Fibroblast of pulmonary artery (primary cell): ENCODE data around the gene SHB.

Experiments used
- DNase-seq: peaks from one replicate; pipeline ENCODE4 v3.0.0-alpha.2; 2010; ENCODE audit warnings: low read depth
- H3K4me3 ChIP-seq: replicated peaks from 2 replicates; pipeline ENCODE4 v1.5.1; 2011; ENCODE audit warnings: low read depth, mild to moderate bottlenecking, control low read depth, low read length, moderate library complexity
- TF ChIP-seq, protein P1 (sequence below): IDR thresholded peaks from 2 replicates; pipeline ENCODE4 v1.5.1; 2011; ENCODE audit warnings: mild to moderate bottlenecking, control low read depth, low read length, inconsistent platforms; ENCODE audit errors: missing control alignments

SHB gene

DNA sequence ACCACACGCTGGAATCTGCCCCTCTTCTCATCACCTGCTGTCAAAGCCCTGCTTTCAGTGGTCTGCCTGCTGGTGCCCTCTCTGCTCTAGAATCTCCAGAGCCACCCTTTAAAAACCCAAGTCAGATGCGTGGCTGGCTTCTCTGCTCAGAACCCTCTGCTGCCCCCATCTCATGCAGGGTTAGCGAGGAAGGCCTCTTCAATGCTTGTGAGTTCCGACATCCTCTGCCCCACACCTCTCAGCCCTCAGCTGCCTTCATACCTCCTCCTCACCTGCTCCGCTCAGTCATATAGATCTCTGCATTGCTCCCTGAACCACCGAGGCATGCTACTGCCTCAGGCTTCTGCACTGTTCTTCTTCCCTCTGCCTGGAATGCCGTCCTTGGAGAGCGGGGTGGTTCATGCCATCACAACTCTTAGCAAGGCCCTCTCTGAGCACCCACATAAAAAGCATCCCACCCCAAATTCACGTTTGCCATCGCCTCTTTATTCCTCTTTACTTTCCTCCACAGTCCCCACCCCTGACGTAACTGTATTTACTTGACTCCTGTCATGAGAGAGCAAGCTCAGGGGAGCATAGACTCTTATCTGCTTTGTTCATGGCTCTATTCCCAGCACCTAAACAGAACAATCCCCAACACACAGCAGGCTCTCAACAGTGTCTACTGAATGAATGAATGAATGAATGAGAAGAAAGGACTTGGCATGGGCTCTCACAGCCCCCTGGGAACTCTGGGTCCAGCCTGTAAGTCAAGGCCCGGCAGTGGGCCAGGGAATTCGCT, 10.4 kb downstream of the SHB start:
- peak; percentile 39 for DNase-seq
- TF ChIP-seq, protein P1, sequence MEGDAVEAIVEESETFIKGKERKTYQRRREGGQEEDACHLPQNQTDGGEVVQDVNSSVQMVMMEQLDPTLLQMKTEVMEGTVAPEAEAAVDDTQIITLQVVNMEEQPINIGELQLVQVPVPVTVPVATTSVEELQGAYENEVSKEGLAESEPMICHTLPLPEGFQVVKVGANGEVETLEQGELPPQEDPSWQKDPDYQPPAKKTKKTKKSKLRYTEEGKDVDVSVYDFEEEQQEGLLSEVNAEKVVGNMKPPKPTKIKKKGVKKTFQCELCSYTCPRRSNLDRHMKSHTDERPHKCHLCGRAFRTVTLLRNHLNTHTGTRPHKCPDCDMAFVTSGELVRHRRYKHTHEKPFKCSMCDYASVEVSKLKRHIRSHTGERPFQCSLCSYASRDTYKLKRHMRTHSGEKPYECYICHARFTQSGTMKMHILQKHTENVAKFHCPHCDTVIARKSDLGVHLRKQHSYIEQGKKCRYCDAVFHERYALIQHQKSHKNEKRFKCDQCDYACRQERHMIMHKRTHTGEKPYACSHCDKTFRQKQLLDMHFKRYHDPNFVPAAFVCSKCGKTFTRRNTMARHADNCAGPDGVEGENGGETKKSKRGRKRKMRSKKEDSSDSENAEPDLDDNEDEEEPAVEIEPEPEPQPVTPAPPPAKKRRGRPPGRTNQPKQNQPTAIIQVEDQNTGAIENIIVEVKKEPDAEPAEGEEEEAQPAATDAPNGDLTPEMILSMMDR: no peak
- no peak overlapping the region for H3K4me3 ChIP-seq

DNA sequence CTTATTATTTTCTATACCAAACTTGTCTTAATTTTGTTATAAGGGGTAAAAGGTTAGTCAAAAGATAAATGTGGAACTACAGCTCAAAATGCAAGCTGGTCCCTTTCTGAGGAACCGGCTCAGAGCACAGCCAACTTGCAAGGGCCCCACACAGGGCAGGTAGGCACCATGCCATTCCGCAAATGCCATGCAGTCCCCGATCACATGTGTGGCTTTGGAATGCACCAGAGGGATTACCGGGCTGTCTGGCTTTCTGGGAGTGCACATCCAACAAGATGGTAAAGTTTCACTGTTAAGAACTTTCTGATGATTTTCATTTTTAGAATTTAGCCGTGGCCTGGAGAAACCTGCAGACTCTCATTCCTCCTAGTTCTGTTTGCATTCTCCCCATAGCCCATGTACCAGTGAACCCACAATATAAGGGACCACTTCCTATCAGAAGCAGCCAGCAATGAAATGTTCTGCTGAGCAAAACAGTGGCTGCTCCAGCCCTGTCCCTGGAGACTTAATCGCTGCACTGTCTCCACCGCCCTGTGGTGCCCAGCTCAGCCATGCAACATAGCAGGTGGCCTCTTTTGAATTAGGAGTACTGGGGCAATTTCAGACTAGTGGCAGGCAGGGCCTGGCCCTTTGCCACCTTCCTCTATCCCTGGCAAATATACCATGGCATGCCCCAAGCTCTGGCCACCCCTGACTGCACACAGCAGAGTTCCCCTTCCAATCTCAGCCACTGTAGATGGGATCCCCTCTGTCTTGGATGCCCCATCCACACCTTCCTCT, 11.4 kb downstream of the SHB start:
- no peak for DNase-seq
- TF ChIP-seq, protein P1: no peak
- no peak overlapping the region for H3K4me3 ChIP-seq

DNA sequence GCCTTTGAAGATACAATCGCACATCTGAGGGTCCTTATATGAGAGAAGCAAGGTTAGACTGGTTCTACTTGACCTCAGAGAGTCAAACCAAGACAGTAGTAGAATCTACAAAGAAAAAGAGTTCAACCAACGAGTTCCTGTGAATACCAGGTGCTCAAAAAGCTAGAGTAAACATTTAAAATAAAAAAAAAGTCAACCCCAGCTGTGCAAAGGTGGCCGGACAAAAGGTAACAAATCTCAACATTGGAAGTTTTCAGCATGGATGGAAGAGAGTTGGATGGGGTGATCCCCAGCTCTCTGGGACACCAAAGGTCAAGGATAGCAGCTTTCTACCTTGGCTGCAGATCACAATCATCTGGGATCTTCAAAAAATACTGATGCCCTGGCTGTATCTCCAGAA, 14.4 kb downstream of the SHB start:
- H3K4me3 ChIP-seq: no peak overlapping the region
- DNase-seq: no peak
- TF ChIP-seq, protein P1: no peak

DNA sequence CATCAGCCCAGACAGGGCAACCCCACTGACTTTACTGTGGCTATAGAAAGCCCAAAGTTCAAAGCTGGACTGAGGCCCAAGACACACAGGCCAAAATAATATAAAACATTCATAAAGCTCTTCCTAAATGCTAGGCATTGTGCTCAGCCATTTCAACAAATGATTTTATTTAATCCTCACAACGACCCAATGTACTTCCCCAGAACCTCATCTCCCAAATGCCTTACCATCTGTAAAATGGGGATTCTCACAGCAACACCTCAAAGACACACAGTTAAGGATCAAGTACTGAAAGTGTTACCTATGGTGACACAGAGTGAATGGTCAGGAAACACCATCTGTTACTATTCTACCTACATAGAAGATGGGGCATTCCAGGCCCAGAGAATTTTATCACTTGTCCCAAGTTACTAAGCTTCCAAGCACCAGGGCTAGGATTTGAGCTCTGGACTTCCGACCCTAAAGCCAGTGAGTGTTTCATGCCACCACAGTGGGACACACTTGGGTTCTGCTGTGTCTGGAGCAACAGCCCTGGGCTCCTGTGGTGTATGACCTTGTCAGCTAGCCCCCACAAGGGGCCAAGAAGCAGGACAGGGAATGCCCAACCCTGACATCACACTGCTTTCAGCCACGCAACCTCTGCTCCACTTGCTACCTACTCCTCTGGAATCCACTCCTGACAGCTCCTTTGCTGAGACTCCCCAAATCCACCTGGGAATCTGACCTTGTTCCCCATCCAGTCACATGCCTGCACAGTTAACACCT, 15.1 kb downstream of the SHB start:
- DNase-seq: no peak
- TF ChIP-seq, protein P1: no peak
- no peak overlapping the region for H3K4me3 ChIP-seq

DNA sequence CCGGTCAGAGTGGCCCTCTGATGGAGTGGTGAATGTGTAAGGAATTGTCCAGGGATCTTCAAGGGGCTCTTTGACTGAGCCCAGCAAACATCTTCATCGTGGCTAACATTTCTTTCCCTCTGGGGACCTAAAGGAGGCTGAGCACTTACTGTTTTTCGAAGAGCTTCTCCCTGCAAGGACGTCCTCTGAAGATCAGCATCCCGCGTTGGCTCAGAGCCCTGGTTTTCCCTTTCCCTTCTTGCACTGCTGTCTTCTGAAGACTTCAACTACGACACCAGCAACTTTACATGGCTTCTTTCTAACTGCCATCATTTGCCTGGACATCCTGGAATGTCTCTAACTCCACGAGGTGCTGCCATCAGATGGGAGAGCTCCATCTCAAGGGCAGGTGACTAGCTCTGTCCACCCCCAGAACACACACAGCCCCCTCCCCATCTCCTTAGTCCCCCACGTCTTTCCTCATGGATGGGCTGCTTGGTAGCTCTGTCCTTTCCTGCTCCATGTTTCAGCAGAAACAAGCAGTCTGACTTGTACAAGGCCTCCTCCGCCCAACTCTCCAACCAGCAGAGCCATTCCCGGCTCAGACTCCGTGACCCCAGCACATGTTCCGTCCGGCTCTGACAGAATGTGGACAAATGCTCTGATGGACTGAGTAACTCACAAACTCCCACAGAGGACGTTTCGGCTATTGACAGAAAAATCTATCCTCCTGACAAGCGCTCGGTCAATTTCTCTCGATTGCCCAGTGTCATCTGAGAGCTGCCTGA, 17.1 kb downstream of the SHB start:
- TF ChIP-seq, protein P1: no peak
- H3K4me3 ChIP-seq: no peak overlapping the region
- no peak for DNase-seq

DNA sequence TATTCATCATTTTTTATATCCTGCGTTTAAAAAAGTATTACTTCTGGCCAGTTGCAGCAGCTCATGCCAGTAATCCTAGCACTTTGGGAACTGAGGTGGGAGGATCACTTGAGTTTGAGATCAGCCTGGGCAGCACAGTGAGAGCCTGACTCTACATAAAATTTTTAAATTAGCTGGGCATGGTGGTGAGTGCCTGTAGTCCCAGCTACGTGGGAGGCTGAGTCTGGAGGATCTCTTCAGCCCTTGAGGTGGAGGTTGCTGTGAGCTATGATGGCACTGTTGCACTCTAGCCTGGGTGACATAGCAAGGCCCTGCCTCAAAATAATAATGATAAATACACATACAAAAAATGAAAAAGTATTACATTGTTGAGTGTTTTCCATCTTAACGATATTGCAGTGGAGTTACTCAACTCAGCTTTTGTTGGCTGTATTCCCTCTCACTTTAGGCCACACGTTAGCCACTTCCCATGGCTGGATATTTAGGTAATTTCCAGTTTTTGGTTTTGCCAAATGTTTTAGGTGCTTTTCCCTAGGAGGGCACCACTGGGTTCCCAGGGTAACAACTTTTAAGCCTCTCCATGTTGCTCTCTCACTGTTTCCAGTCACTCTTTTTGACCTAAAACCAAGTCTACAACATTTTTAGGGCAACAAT, 20.6 kb downstream of the SHB start:
- TF ChIP-seq, protein P1: no peak
- peak; percentile 79 for DNase-seq
- H3K4me3 ChIP-seq: no peak overlapping the region
